Measurements from ENCODE around the gene FNDC5.

Gene FNDC5

GRCh38 chr1:32886828-32887414, 16.2 kb upstream of the FNDC5 start:
- no peak for DNase-seq (ENCODE audit: low read depth, low spot score)
- no peak overlapping the region for H3K4me3 ChIP-seq (ENCODE audit: low read length)

DNA sequence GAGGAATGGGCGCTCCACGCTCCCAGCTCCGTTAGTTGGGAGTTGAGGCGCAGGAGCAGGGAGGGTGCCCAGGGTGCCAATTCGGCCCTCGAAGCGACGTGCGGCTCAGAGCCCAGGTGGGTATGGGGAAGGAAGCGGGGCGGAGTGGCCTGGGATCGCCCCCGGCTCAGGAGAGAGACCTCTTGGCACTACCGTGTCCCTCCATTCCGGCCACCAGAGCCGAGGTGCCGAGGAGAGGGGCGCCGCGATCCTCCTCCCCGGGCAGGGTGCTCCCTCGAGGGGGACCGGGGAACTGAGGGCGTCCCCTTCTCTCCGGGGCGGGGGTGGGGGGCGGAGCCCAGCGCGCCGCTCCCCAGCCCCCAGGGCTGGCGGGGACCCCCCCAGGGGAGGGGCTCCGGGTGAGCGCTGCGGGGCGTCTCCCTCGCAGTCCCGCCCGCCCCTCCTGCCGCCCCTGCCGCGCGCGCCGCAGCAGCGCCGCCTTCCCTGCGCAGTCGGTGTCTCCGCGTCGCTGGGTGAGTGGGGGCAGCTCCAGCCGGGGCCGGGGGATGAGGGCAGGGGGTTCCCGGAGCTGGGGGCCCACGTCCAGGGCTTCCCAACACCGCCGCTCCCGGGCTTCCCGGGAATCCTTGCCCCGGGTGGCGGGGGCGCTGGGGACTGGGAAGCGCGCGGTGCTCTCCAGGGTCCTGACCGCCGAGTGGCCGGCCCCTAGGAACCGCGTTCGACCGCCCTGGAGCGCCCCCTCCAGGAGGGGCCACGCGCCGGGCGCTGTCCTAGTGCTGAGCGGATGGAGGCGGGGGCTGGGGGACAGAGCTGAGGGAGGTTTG, 15.5 kb upstream of the FNDC5 start, which contains the start of gene HPCA:
TSS of gene HPCA (plus strand) at position 488 of the 824 bp plus-strand sequence. CDS start 2,408 bp downstream, outside the sequence.
- no peak within 1 kb of the TSS for H3K4me3 ChIP-seq (ENCODE audit: low read length)

GRCh38 chr1:32885676-32886003, 14.9 kb upstream of the FNDC5 start:
- no peak for DNase-seq (ENCODE audit: low read depth, low spot score)
- no peak overlapping the region for H3K4me3 ChIP-seq (ENCODE audit: low read length)

More for the DNA sequence above, 15.5 kb upstream of the FNDC5 start, which contains the start of gene HPCA:
- DNase-seq (ENCODE audit: low read depth, low spot score), result no peak

GRCh38 chr1:32884726-32885125, 14.0 kb upstream of the FNDC5 start:
- H3K4me3 ChIP-seq (ENCODE audit: low read length), result no peak overlapping the region
- DNase-seq (ENCODE audit: low read depth, low spot score), result no peak

DNA sequence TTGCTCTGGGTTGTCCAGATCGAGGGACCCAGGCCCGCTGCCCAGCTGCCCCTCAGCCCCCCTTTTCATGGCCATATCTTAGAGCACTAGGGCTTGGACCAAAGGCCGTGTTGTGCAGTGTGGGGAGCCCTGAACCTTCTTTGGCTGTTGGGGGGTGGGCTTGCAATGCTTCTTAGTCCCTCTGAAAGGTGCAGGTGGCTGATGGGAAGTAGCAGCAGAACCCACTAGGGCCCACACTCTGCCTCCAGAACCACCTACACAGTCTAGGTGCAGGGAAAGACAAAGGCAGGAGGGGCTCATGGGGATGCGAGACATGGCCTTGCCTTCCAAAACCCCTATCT, 13.3 kb upstream of the FNDC5 start:
- DNase-seq (ENCODE audit: low read depth, low spot score), result no peak
- no peak overlapping the region for H3K4me3 ChIP-seq (ENCODE audit: low read length)

- no peak overlapping the region for H3K4me3 ChIP-seq (ENCODE audit: low read length)
- no peak for DNase-seq (ENCODE audit: low read depth, low spot score)
Observed at GRCh38 chr1:32883338-32884031, 12.8 kb upstream of the FNDC5 start.

DNA sequence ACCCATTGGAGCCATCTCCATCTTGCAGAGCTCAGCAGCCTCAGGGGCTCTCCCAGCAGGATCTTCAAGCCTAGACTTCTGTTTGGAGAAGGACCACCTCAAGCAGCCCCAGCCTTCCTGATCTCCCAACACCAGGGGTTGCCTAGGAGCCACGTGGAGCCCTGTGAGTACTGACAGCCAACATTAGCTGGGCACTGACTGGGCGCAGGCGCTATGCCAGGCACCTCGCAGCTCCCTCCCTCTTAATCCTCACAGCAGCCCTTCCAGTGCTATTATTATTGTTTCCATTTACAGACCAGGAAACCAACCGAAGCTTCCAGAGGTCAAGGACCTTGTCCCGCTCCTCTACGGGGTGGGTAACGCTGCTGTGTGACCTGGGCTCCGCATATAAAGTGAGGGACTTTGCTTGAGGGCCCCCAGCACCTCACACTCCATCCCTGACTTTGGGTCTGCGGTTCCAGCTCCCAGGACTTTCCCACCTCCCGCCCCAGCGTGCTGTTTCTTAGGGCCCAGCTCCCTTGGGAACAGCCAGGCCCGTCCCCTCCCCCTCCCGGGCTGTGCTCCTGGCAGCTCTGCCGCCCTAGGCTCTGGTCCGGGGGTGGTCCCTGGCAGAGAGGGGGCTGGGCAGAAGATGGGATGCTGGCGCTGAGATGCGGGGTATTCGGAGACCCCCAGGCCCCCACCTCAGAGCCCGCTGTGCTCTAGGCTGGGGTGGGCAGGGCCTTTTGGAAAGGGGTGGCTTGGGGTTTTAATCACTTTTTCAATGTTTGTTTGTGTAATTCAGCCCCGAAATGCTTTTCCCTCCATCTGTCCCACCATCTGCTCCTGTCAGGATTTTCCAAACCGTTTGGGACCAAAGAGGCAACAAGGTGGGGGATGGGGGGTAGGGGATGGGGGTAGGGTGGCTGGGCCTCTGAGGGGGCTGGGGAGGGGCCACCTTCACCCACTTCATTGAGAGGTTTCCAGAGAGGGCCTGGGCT, 11.4 kb upstream of the FNDC5 start:
- no peak for DNase-seq (ENCODE audit: low read depth, low spot score)
- no peak overlapping the region for H3K4me3 ChIP-seq (ENCODE audit: low read length)

DNA sequence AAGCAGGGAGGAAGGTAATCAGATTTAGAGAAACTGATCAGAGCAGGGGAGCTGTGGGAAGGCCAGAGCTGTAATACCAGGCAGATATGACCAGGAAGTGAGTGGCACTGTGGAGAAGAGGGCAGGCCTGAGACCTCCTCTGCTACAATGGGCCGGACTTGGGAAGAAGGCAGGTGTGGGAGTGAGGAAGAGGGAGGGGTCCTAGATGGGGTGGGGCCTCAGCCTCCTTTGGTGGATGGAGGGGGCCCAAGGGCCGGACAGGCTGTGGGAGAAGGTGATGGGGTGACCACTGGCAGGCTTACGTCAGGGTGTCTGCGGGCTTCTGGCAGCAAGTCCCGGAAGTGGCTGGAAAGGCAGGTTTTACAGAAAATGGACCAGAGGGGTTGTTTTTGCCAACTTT, 10.6 kb upstream of the FNDC5 start:
- DNase-seq (ENCODE audit: low read depth, low spot score), result no peak
- no peak overlapping the region for H3K4me3 ChIP-seq (ENCODE audit: low read length)

- no peak for DNase-seq (ENCODE audit: low read depth, low spot score)
- H3K4me3 ChIP-seq (ENCODE audit: low read length), result no peak overlapping the region
Observed at GRCh38 chr1:32878637-32879041, 7.9 kb upstream of the FNDC5 start.

DNA sequence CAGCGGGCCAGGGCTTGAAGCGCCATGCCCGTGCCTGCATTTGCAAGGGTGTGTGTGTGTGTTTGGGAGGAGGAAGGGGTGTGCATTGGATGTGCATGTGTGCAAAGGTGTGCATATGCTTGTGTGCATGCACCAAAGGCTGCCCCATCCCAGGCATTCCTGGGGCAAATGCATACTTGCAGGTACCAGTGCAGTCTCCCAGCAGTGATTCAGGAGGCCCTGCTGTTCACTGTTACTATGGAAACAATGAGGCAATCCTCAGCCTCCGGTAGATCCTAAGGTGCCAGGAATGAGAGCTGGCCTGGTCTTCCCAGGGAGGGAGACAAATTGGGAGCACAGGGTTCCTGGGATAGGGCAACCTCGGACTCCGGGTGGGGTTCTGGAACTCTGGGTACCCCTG, 7.5 kb upstream of the FNDC5 start:
- DNase-seq (ENCODE audit: low read depth, low spot score), result no peak
- no peak overlapping the region for H3K4me3 ChIP-seq (ENCODE audit: low read length)

- DNase-seq (ENCODE audit: low read depth, low spot score), result no peak
- no peak overlapping the region for H3K4me3 ChIP-seq (ENCODE audit: low read length)
Observed at GRCh38 chr1:32877211-32878110, 6.7 kb upstream of the FNDC5 start.

DNA sequence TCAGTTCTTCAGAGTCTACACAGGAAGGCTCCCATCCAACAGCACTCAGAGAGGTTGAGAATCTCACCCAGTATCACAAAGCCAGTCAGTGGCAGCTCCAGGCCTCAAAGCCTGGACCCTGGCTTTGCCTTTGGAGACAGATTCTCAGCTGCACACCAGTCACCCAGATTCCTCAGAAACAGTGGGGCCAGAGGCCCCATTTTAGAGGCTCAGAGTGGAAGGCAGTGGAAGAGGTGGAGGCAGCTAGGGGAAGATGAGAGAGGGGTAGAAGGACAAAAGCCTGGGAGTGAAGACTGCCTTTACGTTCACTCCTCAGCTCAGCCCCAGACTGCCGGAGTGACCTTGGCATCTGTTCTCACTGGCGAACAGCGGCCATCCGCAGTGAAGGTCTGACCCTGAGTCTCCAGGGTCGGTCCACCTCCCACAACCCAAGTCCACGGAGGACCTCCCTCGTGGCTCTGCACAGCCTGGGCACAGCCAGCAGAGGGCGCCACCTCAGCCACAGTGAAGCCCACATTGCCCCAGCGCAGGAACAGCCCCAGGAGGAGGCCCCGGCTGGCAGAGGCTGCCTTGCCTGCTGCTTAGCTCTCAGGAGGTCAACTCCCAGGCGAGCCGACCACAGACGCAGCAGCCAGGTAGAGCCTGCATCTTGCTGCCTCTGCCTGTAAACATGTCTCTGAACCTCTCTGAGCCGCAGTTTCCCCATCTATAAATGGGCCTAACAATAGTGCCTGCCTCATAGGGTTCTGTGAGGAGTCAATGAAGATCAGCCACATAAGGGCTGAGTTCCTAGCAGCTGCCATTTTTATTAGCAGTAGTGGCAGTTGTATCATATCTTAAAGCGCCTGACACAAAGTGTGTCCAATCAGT, 5.9 kb upstream of the FNDC5 start:
- H3K4me3 ChIP-seq (ENCODE audit: low read length), result no peak overlapping the region
- DNase-seq (ENCODE audit: low read depth, low spot score), result peak; percentile 25

DNA sequence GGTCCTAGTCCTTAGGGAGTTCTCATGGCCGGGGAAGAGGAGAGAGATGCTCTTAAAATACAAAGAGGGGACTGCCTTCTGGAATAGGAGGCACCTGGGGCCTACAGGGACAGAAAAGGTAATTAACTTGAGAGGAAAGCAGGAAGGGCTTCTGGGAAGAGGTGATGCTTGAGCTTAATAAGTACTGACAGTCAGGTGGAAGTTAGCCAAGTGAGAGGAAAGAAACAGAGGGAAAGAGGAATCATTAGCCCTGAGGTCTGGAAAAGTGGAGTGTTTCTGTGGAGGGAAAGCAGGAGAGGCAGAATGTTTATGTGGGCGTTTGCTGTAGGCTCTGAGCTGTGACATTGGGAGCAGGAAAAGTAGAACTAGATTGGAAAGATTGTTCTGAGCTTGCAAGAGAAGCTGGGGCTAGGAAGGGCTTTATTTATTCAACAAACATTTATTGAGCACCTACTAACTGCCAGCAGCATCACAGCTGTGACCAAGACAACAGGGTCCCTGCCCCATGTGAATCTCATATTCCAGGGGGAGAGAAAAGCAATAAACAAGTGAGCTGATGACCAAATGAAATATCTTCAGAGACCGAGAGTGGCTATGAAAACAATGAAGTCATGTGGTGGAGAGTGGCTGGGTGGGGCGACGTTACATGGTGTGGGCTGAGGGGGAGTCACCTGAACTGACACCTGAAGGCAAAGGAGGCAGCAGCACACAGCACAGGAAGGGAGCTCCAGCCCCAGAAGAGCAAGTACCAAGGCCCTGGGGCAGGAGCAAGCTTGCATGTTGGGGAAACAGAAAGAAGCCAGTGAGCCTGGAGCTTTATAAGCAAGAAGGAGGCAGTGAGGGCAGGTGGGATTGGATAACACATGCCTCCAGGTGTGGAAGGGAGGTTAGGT, 4.4 kb upstream of the FNDC5 start:
- DNase-seq (ENCODE audit: low read depth, low spot score), result no peak
- H3K4me3 ChIP-seq (ENCODE audit: low read length), result no peak overlapping the region

- no peak overlapping the region for H3K4me3 ChIP-seq (ENCODE audit: low read length)
Observed at GRCh38 chr1:32873484-32873883, 2.8 kb upstream of the FNDC5 start.

GRCh38 chr1:32872192-32872460, 1.4 kb upstream of the FNDC5 start:
- H3K4me3 ChIP-seq (ENCODE audit: low read length), result no peak overlapping the region

More at GRCh38 chr1:32873484-32873883, 2.8 kb upstream of the FNDC5 start:
- no peak for DNase-seq (ENCODE audit: low read depth, low spot score)

DNA sequence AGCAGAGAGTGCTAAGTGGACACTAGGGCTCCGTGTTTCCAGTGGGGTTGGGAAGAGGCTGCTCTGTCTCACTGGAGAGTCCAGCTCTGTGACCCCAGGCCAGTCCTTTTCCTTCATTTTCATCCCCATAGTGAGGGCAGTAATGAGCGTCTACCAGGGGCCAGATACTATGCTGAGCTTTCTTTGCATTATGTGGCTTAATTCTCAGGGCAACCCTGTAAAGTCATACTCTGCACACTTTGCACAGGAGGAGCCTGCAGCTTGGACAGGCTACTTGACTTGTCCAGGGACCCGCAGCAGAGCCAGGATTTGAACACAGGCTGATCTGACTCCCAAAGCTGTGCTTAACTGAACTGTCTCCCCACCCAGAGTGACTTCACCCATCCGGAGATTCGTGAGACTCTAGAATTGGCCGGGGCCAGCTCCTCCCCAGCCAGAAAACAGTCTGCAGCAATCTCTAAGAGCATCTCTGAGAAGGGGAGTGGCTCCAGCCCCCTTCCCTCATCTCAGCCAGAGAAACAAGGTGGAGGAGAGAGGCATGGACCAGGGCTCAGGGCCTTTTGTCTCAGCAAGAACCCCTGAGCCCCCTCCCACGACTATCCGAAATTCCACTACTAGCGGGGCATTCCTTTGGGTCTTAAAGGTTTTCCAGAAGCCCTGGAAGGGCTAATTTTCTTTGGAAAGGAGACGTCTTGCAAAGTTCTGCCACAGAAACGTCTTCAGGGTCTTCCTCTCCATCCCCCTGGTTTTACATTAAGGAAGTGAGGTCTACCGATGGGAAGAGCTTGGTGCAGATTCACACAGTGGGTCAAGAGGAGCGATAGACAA, 866 bp upstream of the FNDC5 start:
- no peak for DNase-seq (ENCODE audit: low read depth, low spot score)
- H3K4me3 ChIP-seq (ENCODE audit: low read length), result no peak overlapping the region

More at GRCh38 chr1:32872192-32872460, 1.4 kb upstream of the FNDC5 start:
- no peak for DNase-seq (ENCODE audit: low read depth, low spot score)
